GM12801 (cell line): ENCODE data around the gene ZNF385A.

Experiments
- TF ChIP-seq, protein P1 (sequence below): IDR thresholded peaks from one replicate; pipeline ENCODE4 v1.5.1; 2011; ENCODE audit warnings: control low read depth; ENCODE audit not compliant: insufficient read length; ENCODE audit errors: extremely low read depth

Gene ZNF385A

DNA sequence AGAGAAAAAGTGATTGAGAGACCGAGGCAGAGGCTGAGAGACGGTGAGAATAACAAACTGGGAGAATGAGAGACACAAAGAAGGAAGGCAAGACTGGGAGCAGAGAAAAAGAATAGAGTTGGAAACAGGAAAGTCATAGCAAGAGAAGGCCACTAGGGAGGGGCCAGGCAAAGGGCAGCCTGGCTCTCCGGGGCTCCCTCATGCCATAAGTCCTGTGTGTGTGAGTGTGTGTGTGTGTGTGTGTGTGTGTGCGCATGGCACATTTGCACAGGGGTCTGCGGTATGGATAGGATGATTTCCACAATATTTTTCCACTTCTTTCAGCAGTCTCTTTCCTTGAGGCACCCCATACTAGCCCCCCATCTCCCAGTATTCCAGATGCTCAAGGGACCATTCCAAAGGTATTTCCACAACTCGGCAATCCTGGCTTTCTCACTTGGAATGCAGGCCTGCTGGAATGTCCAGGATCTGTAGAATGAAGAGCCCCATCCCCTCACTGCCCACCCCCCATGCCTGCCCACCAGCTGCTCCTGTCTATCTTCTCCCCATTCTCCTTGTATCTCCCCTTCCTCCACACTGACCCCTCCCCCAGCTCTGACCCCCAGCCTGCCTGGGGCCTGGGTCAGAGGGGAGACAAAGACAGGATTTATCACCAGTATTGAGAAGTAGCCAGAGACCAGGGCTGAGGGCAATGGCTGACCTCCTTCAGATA lies 29.3 kb downstream of the ZNF385A start:
- TF ChIP-seq, protein P1, sequence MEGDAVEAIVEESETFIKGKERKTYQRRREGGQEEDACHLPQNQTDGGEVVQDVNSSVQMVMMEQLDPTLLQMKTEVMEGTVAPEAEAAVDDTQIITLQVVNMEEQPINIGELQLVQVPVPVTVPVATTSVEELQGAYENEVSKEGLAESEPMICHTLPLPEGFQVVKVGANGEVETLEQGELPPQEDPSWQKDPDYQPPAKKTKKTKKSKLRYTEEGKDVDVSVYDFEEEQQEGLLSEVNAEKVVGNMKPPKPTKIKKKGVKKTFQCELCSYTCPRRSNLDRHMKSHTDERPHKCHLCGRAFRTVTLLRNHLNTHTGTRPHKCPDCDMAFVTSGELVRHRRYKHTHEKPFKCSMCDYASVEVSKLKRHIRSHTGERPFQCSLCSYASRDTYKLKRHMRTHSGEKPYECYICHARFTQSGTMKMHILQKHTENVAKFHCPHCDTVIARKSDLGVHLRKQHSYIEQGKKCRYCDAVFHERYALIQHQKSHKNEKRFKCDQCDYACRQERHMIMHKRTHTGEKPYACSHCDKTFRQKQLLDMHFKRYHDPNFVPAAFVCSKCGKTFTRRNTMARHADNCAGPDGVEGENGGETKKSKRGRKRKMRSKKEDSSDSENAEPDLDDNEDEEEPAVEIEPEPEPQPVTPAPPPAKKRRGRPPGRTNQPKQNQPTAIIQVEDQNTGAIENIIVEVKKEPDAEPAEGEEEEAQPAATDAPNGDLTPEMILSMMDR: no peak

DNA sequence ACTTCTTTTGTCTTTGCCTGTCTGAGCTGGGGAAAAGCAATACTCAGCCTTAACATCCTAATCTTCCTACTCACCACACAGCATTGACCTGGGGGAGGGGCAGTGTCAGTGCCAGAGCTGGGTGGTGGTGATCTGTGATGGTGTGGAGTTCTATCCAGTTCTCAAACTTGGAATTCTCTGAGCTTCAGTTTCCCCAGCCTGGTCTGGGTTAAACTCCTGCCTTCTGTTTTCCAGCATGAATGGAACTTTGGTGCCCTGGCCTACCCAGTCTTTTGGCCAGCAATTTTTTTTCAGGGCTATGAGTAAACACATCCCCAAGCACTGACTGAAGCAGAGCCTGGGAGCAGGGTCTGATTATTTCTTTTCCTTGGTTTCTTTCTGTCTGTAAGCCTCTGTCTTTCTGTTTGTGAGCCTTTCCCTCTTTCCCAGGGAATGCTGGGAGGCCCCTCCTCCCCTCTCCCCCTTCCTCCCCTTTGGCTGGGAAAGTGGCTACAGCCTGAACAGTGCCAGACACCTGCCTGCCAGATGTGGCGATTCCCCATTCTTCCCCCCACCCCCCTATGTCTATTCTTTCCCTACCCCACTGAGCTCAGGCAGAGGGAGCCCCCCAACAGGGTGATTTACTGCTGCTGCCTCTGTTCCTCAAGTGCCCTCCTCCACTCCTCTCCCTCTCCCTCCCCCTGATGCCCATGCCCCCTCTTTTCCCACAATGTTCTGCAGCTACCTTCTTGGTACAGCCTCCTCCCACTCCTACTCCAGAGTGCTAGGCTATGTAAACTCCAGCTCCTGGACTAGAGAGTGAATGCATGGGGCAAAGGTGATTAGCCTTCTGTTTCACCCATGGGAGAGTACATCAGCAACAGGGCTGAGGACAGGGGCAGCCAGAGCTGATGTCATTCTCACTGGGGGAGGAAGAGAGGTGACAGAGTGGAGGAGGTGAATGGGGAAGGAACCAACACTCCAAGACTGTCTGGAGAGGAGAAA lies 31.4 kb downstream of the ZNF385A start:
- TF ChIP-seq, protein P1: no peak

DNA sequence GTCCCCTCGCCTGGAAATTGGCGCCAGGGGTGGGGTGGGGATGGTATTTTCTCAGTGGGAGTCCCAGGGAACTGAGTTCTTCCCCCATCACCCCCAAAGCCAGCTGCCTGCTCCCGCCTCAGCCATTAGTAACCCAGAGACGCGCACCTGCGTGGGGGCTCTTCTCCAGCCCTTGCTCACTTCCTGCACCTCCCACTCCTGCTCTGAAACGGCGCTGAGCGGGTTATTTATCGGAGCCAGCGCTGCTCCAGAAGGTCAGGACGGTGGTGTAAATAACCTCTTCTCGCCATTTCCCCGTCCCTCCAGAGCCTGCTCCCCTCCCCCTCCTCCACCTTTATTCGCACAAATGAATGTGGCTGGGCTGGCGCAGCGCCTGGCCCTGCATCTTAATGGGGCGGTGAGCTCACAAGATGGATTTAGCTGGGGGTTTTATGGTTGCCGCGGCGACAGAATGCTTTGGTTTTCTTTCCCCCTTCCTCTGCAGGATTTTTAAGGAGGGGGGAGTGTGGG lies 32.5 kb downstream of the ZNF385A start:
- TF ChIP-seq, protein P1: no peak

DNA sequence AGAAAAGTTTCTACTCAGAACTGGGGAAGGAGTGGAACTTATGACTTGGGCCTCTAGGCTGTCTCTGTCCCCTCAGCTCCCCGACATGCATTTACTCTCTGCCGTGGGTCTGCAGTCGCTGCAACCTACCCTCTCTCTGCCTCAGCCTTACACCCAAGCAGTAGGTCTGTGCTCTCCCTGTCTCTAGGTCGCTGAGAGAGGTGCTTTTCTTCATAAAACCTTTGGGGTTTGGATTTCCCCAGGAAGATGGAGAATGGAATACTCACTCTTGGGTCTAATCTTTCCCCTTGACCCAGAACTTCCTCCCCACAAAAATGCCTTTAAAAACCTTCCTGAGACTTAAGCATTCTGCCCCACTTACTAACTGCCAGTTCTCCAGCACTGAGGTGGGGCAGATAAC lies 33.2 kb downstream of the ZNF385A start:
- TF ChIP-seq, protein P1: no peak

- TF ChIP-seq, protein P1: no peak
Measured at GRCh38 chr12:54350743-54351142, 33.8 kb downstream of the ZNF385A start.

DNA sequence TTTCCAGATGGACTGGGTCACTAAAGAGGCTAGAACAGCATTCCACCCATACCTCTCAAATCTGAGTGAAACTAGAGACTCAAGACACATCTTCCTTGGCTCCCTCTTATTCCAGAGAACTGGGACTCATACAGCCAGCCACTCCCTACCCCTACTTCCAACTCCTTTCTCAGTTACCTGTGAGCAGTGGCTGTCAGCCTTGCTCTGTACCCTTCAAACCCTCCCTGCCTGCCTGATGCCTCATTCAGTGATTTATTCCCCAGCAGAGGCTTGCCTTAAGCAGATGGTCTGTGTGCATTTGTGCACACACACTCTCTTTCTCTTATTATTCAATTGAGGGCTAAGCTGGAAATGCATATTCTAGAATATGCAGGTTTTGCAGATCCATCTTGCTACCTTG lies 34.9 kb downstream of the ZNF385A start:
- TF ChIP-seq, protein P1: no peak

DNA sequence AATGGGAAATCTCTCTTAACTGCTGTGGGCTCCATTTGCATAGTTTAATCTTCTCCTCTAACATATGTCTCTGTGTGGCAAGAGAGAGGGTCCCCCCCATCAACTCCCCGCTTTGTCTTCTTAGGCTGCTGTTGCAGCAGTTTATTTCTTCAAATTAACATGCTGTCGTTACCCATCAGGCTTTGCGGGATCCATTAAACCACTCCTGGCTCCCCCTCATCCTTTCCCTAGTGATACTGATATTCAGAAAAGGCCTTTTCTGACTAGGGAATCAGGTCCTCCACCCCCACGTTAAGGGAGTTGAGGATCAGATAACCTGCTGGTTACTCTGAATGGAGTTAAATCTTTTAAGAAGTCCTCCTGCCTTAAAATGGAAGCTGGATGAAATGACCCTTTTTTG lies 35.5 kb downstream of the ZNF385A start:
- TF ChIP-seq, protein P1: no peak
